ENCODE results near the gene TNIK.

DNA sequence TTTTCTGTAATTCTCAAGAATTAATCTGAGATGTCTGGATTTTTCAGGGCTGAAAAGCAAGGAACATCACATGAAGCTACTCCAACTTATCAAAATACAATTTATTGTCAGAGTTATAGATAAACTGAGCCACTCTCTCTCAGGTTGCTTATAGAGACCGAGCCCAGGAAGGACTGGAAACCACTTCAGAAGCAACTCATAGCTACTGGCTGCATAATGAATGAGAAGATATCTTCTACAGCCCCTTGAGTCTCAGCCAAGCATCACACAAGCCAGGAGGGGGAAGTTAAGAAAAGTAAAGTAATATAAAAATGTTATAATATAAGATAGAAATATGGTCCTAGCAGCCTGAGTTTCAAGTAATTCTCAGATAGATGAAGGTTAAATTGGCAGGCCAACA is 186.0 kb downstream of the TNIK start:
- TF ChIP-seq, protein P1, sequence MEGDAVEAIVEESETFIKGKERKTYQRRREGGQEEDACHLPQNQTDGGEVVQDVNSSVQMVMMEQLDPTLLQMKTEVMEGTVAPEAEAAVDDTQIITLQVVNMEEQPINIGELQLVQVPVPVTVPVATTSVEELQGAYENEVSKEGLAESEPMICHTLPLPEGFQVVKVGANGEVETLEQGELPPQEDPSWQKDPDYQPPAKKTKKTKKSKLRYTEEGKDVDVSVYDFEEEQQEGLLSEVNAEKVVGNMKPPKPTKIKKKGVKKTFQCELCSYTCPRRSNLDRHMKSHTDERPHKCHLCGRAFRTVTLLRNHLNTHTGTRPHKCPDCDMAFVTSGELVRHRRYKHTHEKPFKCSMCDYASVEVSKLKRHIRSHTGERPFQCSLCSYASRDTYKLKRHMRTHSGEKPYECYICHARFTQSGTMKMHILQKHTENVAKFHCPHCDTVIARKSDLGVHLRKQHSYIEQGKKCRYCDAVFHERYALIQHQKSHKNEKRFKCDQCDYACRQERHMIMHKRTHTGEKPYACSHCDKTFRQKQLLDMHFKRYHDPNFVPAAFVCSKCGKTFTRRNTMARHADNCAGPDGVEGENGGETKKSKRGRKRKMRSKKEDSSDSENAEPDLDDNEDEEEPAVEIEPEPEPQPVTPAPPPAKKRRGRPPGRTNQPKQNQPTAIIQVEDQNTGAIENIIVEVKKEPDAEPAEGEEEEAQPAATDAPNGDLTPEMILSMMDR (IDR thresholded peaks at IDR 0.05): no peak
- TF ChIP-seq POLR2A (IDR thresholded peaks at IDR 0.05) (no peak), POLR2AphosphoS5 (IDR thresholded peaks at IDR 0.05) (no peak), EP300 (IDR thresholded peaks at IDR 0.05) (no peak)

All from stomach (tissue), 4 donors.